Kidney (tissue), 22 donors: ENCODE results near the gene RECQL5. TPM values are rescaled to one million over a fixed set of nuclear protein-coding genes. Genes with fewer than 3 reads are reported as not detected.

Experiments used
- DNase-seq, 5 donors: peaks; one replicate each; pipeline ENCODE4 v3.0.0-alpha.2; 2013 to 2020
- FAIRE-seq: peaks from 2 replicates; lab custom pipeline; 2012; peaks lifted over from hg19 to GRCh38; lab: Jason Lieb, UNC
- H3K27ac ChIP-seq, 2 donors: one replicate each; pipeline ENCODE4 v1.7.0; 2013; ENCODE audit warnings: low read depth in 2 of 2, low read length in 2 of 2, inconsistent platforms in 1 of 2
- H3K27me3 ChIP-seq: one replicate; pipeline ENCODE4 v1.7.1; 2013; ENCODE audit warnings: low read length, inconsistent platforms; ENCODE audit not compliant: control insufficient read depth, insufficient read depth
- H3K36me3 ChIP-seq, 3 donors: one replicate each; pipeline versions ENCODE4 v1.7.0 to v1.7.1; 2013; ENCODE audit warnings: low read length in 3 of 3, control low read depth in 1 of 3, inconsistent platforms in 1 of 3; ENCODE audit not compliant: insufficient read depth in 3 of 3, control insufficient read depth in 2 of 3
- H3K4me1 ChIP-seq, 3 donors: one replicate each; pipeline versions ENCODE4 v1.7.0 to v1.7.1; 2013; ENCODE audit warnings: low read length in 3 of 3, inconsistent platforms in 1 of 3, low read depth in 1 of 3; ENCODE audit not compliant: control insufficient read depth in 2 of 3, insufficient read depth in 2 of 3
- H3K4me3 ChIP-seq, 3 donors: one replicate each; pipeline versions ENCODE4 v1.7.0 to v1.8.1; 2013; ENCODE audit warnings: low read length in 3 of 3, control low read depth in 1 of 3, inconsistent platforms in 1 of 3
- H3K9ac ChIP-seq, 3 donors: one replicate each; pipeline versions ENCODE4 v1.7.0 to v1.7.1; 2013; ENCODE audit warnings: low read length in 3 of 3, control low read depth in 1 of 3, inconsistent platforms in 1 of 3
- H3K9me3 ChIP-seq, 3 donors: one replicate each; pipeline versions ENCODE4 v1.7.0 to v1.7.1; 2013; ENCODE audit warnings: low read length in 3 of 3, control low read depth in 1 of 3, inconsistent platforms in 1 of 3; ENCODE audit not compliant: control insufficient read depth in 2 of 3, insufficient read depth in 1 of 3
- CTCF ChIP-seq: IDR thresholded peaks from 3 replicates; pipeline ENCODE4 v1.5.1; 2012; ENCODE audit warnings: mild to moderate bottlenecking, moderate library complexity, borderline replicate concordance; ENCODE audit not compliant: insufficient read depth; ENCODE audit errors: extremely low read depth
- intact Hi-C: fragments of 100-400 bp; cut with DNase I; formaldehyde crosslinking; loops from one replicate; pipeline ENCODE4 v1.11.1; 2022
- long read RNA-seq, 10 donors: library from polyadenylated mRNA in 1 of 10; unstranded in 1 of 10; transcript quantifications; one replicate each; pipeline ENCODE4 v2.0.0 and lab custom pipeline, GENCODE V29; 2021 to 2026
- polyA plus RNA-seq: library from polyadenylated mRNA; stranded (reverse); fragments of 350-450 nt; fragmentation: Illumina TruSeq; extraction: RNeasy Lipid Tissue Mini Kit (QIAGEN cat#74804); gene quantifications from one replicate; pipeline ENCODE4 v1.2.3, GENCODE V29; 2014; ENCODE audit warnings: low read depth, low replicate concordance; ENCODE audit not compliant: insufficient read depth
- total RNA-seq: library from RNA; stranded (reverse); fragmentation: NEBNext Ultra II Directional; extraction: Animal tissue kit (Norgen Biotek cat#: 25700); gene quantifications from one replicate; pipeline ENCODE4 v1.2.1, GENCODE V29; 2021
- donor health status: control.
- donor health status: control.
- donor health status: control.
- donor health status: control.
- donor health status: control.
- donor health status: DM: yes; HTN: yes; CAD: no.
- donor health status: Normal renal cell carcinoma (clear cell type).

RECQL5 gene
- 51.6 TPM for total RNA-seq
- 40.0 TPM for polyA plus RNA-seq
- long read RNA-seq, donor 1, partial matches to known transcripts, result 0 of 2 reads
- long read RNA-seq, donor 1, other reads (novel, unspliced or antisense), result 0 of 2 reads
- long read RNA-seq, donor 2, partial matches to known transcripts, result 0 of 2 reads
- long read RNA-seq, donor 2, other reads (novel, unspliced or antisense), result 0 of 2 reads
- long read RNA-seq, donor 3, partial matches to known transcripts, result 59 of 72 reads
- long read RNA-seq, donor 3, other reads (novel, unspliced or antisense), result 11 of 72 reads
- long read RNA-seq, donor 4, partial matches to known transcripts, result 9 of 60 reads
- long read RNA-seq, donor 4, other reads (novel, unspliced or antisense), result 48 of 60 reads
- long read RNA-seq, donor 5, result 0 reads
- long read RNA-seq, donor 6, partial matches to known transcripts, result 51 of 51 reads
- long read RNA-seq, donor 6, other reads (novel, unspliced or antisense), result 0 of 51 reads
- long read RNA-seq, donor 7, partial matches to known transcripts, result 16 of 41 reads
- long read RNA-seq, donor 7, other reads (novel, unspliced or antisense), result 17 of 41 reads
- long read RNA-seq, donor 8, partial matches to known transcripts, result 19 of 23 reads
- long read RNA-seq, donor 8, other reads (novel, unspliced or antisense), result 0 of 23 reads
- long read RNA-seq, donor 9, partial matches to known transcripts, result 0 of 2 reads
- long read RNA-seq, donor 9, other reads (novel, unspliced or antisense), result 0 of 2 reads
- long read RNA-seq, donor 10, partial matches to known transcripts, result 89 of 91 reads
- long read RNA-seq, donor 10, other reads (novel, unspliced or antisense), result 0 of 91 reads

- FAIRE-seq, result peak; percentile 80
- Histone ChIP-seq H3K4me1 (peaks cover 0 to 15% (median 8%) of the 10 kb centered on the region in 3 donors), H3K27me3 (no peaks in the 10 kb centered on the region), H3K27ac (peak within 1 kb of the TSS; percentile 83 to 84), H3K36me3 (peaks cover 3 to 31% (median 19%) of the 10 kb centered on the region in 3 donors), H3K4me3 (peak within 1 kb of the TSS; percentile 92 to 98 (median 96)), H3K9me3 (no peaks in the 10 kb centered on the region), H3K9ac (peak within 1 kb of the TSS; percentile 84 to 97 (median 88))
- intact Hi-C loops, result no loop called here
- DNase-seq, result peak; percentile 98 to 99 (median 99)
- no peak for TF ChIP-seq CTCF
These were observed at the start of gene RECQL5, which contains the start of gene SAP30BP for GRCh38 chr17:75666959-75667790. Gene RECQL5, minus strand, starts transcription at chr17:75667154. Its CDS starts 597 bp downstream, at chr17:75666557. Gene SAP30BP, plus strand, starts transcription at chr17:75667338. Its CDS starts 35 bp downstream, at chr17:75667373.

GRCh38 chr17:75712446-75712845 is 45.5 kb upstream of the RECQL5 start:
- FAIRE-seq (no peak), DNase-seq (no peak)
- intact Hi-C loops, result no loop called here

More at GRCh38 chr17:75712446-75712845, 45.5 kb upstream of the RECQL5 start:
- no peaks in the 10 kb centered on the region for H3K9me3 ChIP-seq
- H3K27ac ChIP-seq, result no peak overlapping the region
- no peaks in the 10 kb centered on the region for H3K27me3 ChIP-seq
- H3K4me1 ChIP-seq, result no peaks in the 10 kb centered on the region
- no peak overlapping the region for H3K9ac ChIP-seq
- H3K4me3 ChIP-seq, result no peak overlapping the region
- peaks cover 0 to 3% (median 0%) of the 10 kb centered on the region in 3 donors for H3K36me3 ChIP-seq
- no peak for TF ChIP-seq CTCF
